GM19193 (cell line): ENCODE data around the gene RNU6-1.

Experiments used
- POLR2A ChIP-seq: IDR thresholded peaks from 4 replicates; pipeline ENCODE4 v1.6.1; 2011; ENCODE audit not compliant: insufficient read depth, insufficient read length; ENCODE audit errors: extremely low read depth

Gene RNU6-1

GRCh38 chr15:67839499-67839928, 331 bp downstream of the RNU6-1 start:
- TF ChIP-seq POLR2A: no peak

GRCh38 chr15:67838789-67839332, 984 bp downstream of the RNU6-1 start:
- no peak for TF ChIP-seq POLR2A

GRCh38 chr15:67836955-67837354, 2.9 kb downstream of the RNU6-1 start:
- TF ChIP-seq POLR2A: no peak

GRCh38 chr15:67836477-67836876, 3.4 kb downstream of the RNU6-1 start:
- no peak for TF ChIP-seq POLR2A

- no peak for TF ChIP-seq POLR2A
Observed at GRCh38 chr15:67836134-67836455, 3.8 kb downstream of the RNU6-1 start.

- TF ChIP-seq POLR2A: no peak
Observed at GRCh38 chr15:67835297-67836133, 4.3 kb downstream of the RNU6-1 start.

GRCh38 chr15:67834581-67835296, 5.1 kb downstream of the RNU6-1 start:
- TF ChIP-seq POLR2A: no peak

GRCh38 chr15:67833710-67834511, 5.9 kb downstream of the RNU6-1 start:
- TF ChIP-seq POLR2A: no peak

- no peak for TF ChIP-seq POLR2A
Observed at GRCh38 chr15:67832897-67833709, 6.7 kb downstream of the RNU6-1 start.

GRCh38 chr15:67832031-67832551, 7.8 kb downstream of the RNU6-1 start:
- TF ChIP-seq POLR2A: no peak

GRCh38 chr15:67831363-67831762, 8.5 kb downstream of the RNU6-1 start:
- no peak for TF ChIP-seq POLR2A

GRCh38 chr15:67829647-67830504, 10.0 kb downstream of the RNU6-1 start:
- TF ChIP-seq POLR2A: no peak
